Parathyroid adenoma (tissue), 2 donors: ENCODE measurements around the gene BCKDK.
"Not testable (repeated sequence)": the region's sequence is repeated elsewhere in the genome, so short reads cannot be mapped to it uniquely, and the experiment has no call there.

Experiments used
- H2AFZ ChIP-seq: fragments of 300-600 bp; sonication (generic); one replicate; pipeline ENCODE4 v1.7.0; 2017; ENCODE audit warnings: antibody characterized with exemption, mild to moderate bottlenecking
- H3K27ac ChIP-seq: fragments of 300-600 bp; sonication (generic); one replicate; pipeline ENCODE4 v1.7.0; 2017
- H3K27me3 ChIP-seq: fragments of 300-600 bp; sonication (generic); one replicate; pipeline ENCODE4 v1.7.0; 2017; ENCODE audit warnings: low read length; ENCODE audit not compliant: control insufficient read depth, insufficient read depth
- H3K36me3 ChIP-seq: fragments of 300-600 bp; sonication (generic); one replicate; pipeline ENCODE4 v1.7.0; 2017; ENCODE audit warnings: low read length; ENCODE audit not compliant: control insufficient read depth, insufficient read depth
- H3K4me1 ChIP-seq: fragments of 300-600 bp; sonication (generic); one replicate; pipeline ENCODE4 v1.7.0; 2017; ENCODE audit warnings: control low read depth
- H3K4me2 ChIP-seq: fragments of 300-600 bp; sonication (generic); one replicate; pipeline ENCODE4 v1.7.0; 2017; ENCODE audit warnings: low read length
- H3K4me3 ChIP-seq: fragments of 300-600 bp; sonication (generic); one replicate; pipeline ENCODE4 v1.7.0; 2017; ENCODE audit warnings: low read depth, low read length
- H3K79me2 ChIP-seq: fragments of 300-600 bp; sonication (generic); one replicate; pipeline ENCODE4 v1.7.0; 2017; ENCODE audit warnings: control low read depth
- H3K9ac ChIP-seq: fragments of 300-600 bp; sonication (generic); one replicate; pipeline ENCODE4 v1.7.0; 2017; ENCODE audit warnings: mild to moderate bottlenecking
- H3K9me3 ChIP-seq: fragments of 300-600 bp; sonication (generic); one replicate; pipeline ENCODE4 v1.7.0; 2017; ENCODE audit warnings: low read length; ENCODE audit not compliant: control insufficient read depth
- CTCF ChIP-seq: fragments of 300-600 bp; sonication (generic); IDR thresholded peaks from one replicate; pipeline ENCODE4 v1.7.0; 2017; ENCODE audit warnings: antibody characterized with exemption, mild to moderate bottlenecking
- donor health status: primary hyperparathyroidism.

The BCKDK gene

GRCh38 chr16:31143011-31143693 lies 35.0 kb downstream of the BCKDK start:
- H3K27ac ChIP-seq, result peak overlapping the region; percentile 24

GRCh38 chr16:31143694-31144148 lies 35.5 kb downstream of the BCKDK start:
- no peak overlapping the region for H3K27ac ChIP-seq

More at GRCh38 chr16:31143011-31143693, 35.0 kb downstream of the BCKDK start:
- no peaks in the 10 kb centered on the region for H3K27me3 ChIP-seq
- H2AFZ ChIP-seq, result peak overlapping the region; percentile 98
- peak overlapping the region; percentile 23 for H3K4me3 ChIP-seq
- no peaks in the 10 kb centered on the region for H3K79me2 ChIP-seq
- H3K9me3 ChIP-seq, result no peaks in the 10 kb centered on the region
- H3K36me3 ChIP-seq, result no peaks in the 10 kb centered on the region
- H3K4me1 ChIP-seq, result peaks cover 15% of the 10 kb centered on the region
- no peak for TF ChIP-seq CTCF
- H3K4me2 ChIP-seq, result peak overlapping the region; percentile 81
- no peak overlapping the region for H3K9ac ChIP-seq

GRCh38 chr16:31144418-31144817 lies 36.2 kb downstream of the BCKDK start:
- not testable (repeated sequence) for H3K27ac ChIP-seq, H3K9ac ChIP-seq, H3K79me2 ChIP-seq, H3K4me3 ChIP-seq, H3K36me3 ChIP-seq, H3K9me3 ChIP-seq, H2AFZ ChIP-seq, H3K27me3 ChIP-seq, H3K4me2 ChIP-seq
- peaks cover 11% of the 10 kb centered on the region for H3K4me1 ChIP-seq

More at GRCh38 chr16:31143694-31144148, 35.5 kb downstream of the BCKDK start:
- TF ChIP-seq CTCF, result no peak
- Histone ChIP-seq H3K4me3 (no peak overlapping the region), H3K79me2 (no peaks in the 10 kb centered on the region), H3K4me1 (peaks cover 14% of the 10 kb centered on the region), H3K9ac (no peak overlapping the region), H2AFZ (no peak overlapping the region), H3K9me3 (no peaks in the 10 kb centered on the region), H3K27me3 (no peaks in the 10 kb centered on the region), H3K36me3 (no peaks in the 10 kb centered on the region), H3K4me2 (no peak overlapping the region)

- Histone ChIP-seq H3K36me3 (no peaks in the 10 kb centered on the region), H3K4me3 (no peak overlapping the region), H3K9ac (no peak overlapping the region), H3K4me1 (peaks cover 11% of the 10 kb centered on the region), H3K27ac (no peak overlapping the region), H2AFZ (no peak overlapping the region), H3K4me2 (no peak overlapping the region), H3K27me3 (no peaks in the 10 kb centered on the region), H3K9me3 (no peaks in the 10 kb centered on the region), H3K79me2 (no peaks in the 10 kb centered on the region)
- no peak for TF ChIP-seq CTCF
Observed at GRCh38 chr16:31145398-31145990, 37.3 kb downstream of the BCKDK start.

GRCh38 chr16:31147574-31147973 lies 39.4 kb downstream of the BCKDK start:
- no peaks in the 10 kb centered on the region for H3K9me3 ChIP-seq
- H3K4me2 ChIP-seq, result no peak overlapping the region
- no peaks in the 10 kb centered on the region for H3K27me3 ChIP-seq
- H2AFZ ChIP-seq, result no peak overlapping the region
- H3K36me3 ChIP-seq, result no peaks in the 10 kb centered on the region
- H3K4me3 ChIP-seq, result no peak overlapping the region
- H3K4me1 ChIP-seq, result peaks cover 5% of the 10 kb centered on the region
- no peak for TF ChIP-seq CTCF
- H3K79me2 ChIP-seq, result no peaks in the 10 kb centered on the region
- no peak overlapping the region for H3K27ac ChIP-seq
- H3K9ac ChIP-seq, result no peak overlapping the region
